Vagina (tissue), 2 donors: ENCODE data around the gene PSMD12. TPM values are rescaled to one million over a fixed set of nuclear protein-coding genes. Genes with fewer than 3 reads are reported as not detected.

Experiments
- DNase-seq, 2 donors: peaks; one replicate each; pipeline ENCODE4 v3.0.0-alpha.2; 2017; ENCODE audit errors: extremely low spot score in 2 of 2
- H3K27ac ChIP-seq: fragments of 200-600 bp; sonication (generic); one replicate; pipeline ENCODE4 v1.5.1; 2019
- H3K27me3 ChIP-seq: fragments of 200-600 bp; sonication (generic); one replicate; pipeline ENCODE4 v1.5.1; 2019
- H3K36me3 ChIP-seq, 2 donors: fragments of 200-600 bp; sonication (generic); one replicate each; pipeline ENCODE4 v1.5.1; 2017 to 2019
- H3K4me1 ChIP-seq: fragments of 200-600 bp; sonication (generic); one replicate; pipeline ENCODE4 v1.5.1; 2019
- H3K4me3 ChIP-seq, 2 donors: fragments of 200-600 bp; sonication (generic); 1 replicate in 1 of 2; 2 replicates in 1 of 2; pipeline ENCODE4 v1.5.1; 2016 to 2019
- H3K9me3 ChIP-seq: fragments of 200-600 bp; sonication (generic); one replicate; pipeline ENCODE4 v1.5.1; 2019
- CTCF ChIP-seq, 3 experiments: fragments of 450-650 bp in 2 of 3; fragments of 200-600 bp in 1 of 3; sonication (generic) in 1 of 3; IDR thresholded peaks; one replicate each; pipeline ENCODE4 v1.5.1; 2017 to 2019; ENCODE audit warnings: antibody characterized with exemption in 3 of 3, mild to moderate bottlenecking in 2 of 3, moderate library complexity in 2 of 3
- POLR2A ChIP-seq, 2 donors: fragments of 450-650 bp; IDR thresholded peaks; one replicate each; pipeline ENCODE4 v1.6.1; 2017; ENCODE audit warnings: antibody characterized with exemption in 2 of 2, mild to moderate bottlenecking in 2 of 2, moderate library complexity in 2 of 2
- POLR2AphosphoS5 ChIP-seq, 2 donors: sonication (generic); formaldehyde crosslinking; IDR thresholded peaks; one replicate each; pipeline ENCODE4 v1.9.0; 2017; ENCODE audit warnings: antibody characterized with exemption in 2 of 2, mild to moderate bottlenecking in 2 of 2, low read depth in 1 of 2; ENCODE audit not compliant: insufficient read depth in 1 of 2
- intact Hi-C: fragments of 100-400 bp; cut with DNase I; formaldehyde crosslinking; loops from one replicate; pipeline ENCODE4 v1.15.1; 2023
- total RNA-seq: library from RNA; depleted of rRNA; stranded (reverse); fragments of >200 nt; gene quantifications from one replicate; pipeline ENCODE4 v1.2.3, GENCODE V29; 2016

PSMD12 gene
- total RNA-seq, 1 donor from 2014 or later = 26.0 TPM

GRCh38 chr17:67399676-67400075 is 33.3 kb upstream of the PSMD12 start:
- DNase-seq = no peak
- H3K27ac ChIP-seq = no peak overlapping the region
- TF ChIP-seq POLR2A (IDR thresholded peaks at IDR 0.05) (no peak), POLR2AphosphoS5 (IDR thresholded peaks at IDR 0.05; ENCODE audit: insufficient read depth in 1 of 2, low read depth in 1 of 2) (no peak), CTCF (IDR thresholded peaks at IDR 0.05) (no peak)
- H3K4me1 ChIP-seq = peaks cover 14% of the 10 kb centered on the region
- no peaks in the 10 kb centered on the region for H3K9me3 ChIP-seq
- H3K27me3 ChIP-seq = no peaks in the 10 kb centered on the region
- H3K4me3 ChIP-seq = no peak overlapping the region
- H3K36me3 ChIP-seq = no peaks in the 10 kb centered on the region
- intact Hi-C loops = no loop called here

GRCh38 chr17:67393809-67394397 is 27.5 kb upstream of the PSMD12 start:
- H3K36me3 ChIP-seq = no peaks in the 10 kb centered on the region
- H3K27me3 ChIP-seq = no peaks in the 10 kb centered on the region
- H3K4me1 ChIP-seq = peaks cover 21% of the 10 kb centered on the region
- no peak for DNase-seq
- TF ChIP-seq POLR2AphosphoS5 (IDR thresholded peaks at IDR 0.05; ENCODE audit: insufficient read depth in 1 of 2, low read depth in 1 of 2) (no peak), POLR2A (IDR thresholded peaks at IDR 0.05) (no peak), CTCF (IDR thresholded peaks at IDR 0.05) (no peak)
- intact Hi-C loops = no loop called here
- no peak overlapping the region for H3K4me3 ChIP-seq
- no peaks in the 10 kb centered on the region for H3K9me3 ChIP-seq
- H3K27ac ChIP-seq = no peak overlapping the region

GRCh38 chr17:67392111-67392510 is 25.7 kb upstream of the PSMD12 start:
- H3K27me3 ChIP-seq = no peaks in the 10 kb centered on the region
- H3K4me3 ChIP-seq = no peak overlapping the region
- no peaks in the 10 kb centered on the region for H3K9me3 ChIP-seq
- no peak for DNase-seq
- no peaks in the 10 kb centered on the region for H3K36me3 ChIP-seq
- intact Hi-C loops = no loop called here
- TF ChIP-seq CTCF (IDR thresholded peaks at IDR 0.05) = no peak
- TF ChIP-seq POLR2A (IDR thresholded peaks at IDR 0.05) = no peak
- TF ChIP-seq POLR2AphosphoS5 (IDR thresholded peaks at IDR 0.05; ENCODE audit: insufficient read depth in 1 of 2, low read depth in 1 of 2) = no peak
- peaks cover 21% of the 10 kb centered on the region for H3K4me1 ChIP-seq
- H3K27ac ChIP-seq = no peak overlapping the region

- peak overlapping the region; percentile 59 for H3K27ac ChIP-seq
- TF ChIP-seq POLR2AphosphoS5 (IDR thresholded peaks at IDR 0.05; ENCODE audit: insufficient read depth in 1 of 2, low read depth in 1 of 2) (peak in 1 of 2 donors; percentile 26), POLR2A (IDR thresholded peaks at IDR 0.05) (no peak)
- H3K27me3 ChIP-seq = no peaks in the 10 kb centered on the region
- H3K36me3 ChIP-seq = no peaks in the 10 kb centered on the region
- H3K9me3 ChIP-seq = no peaks in the 10 kb centered on the region
- intact Hi-C loops = no loop called here
- DNase-seq = no peak
- peaks cover 21% of the 10 kb centered on the region for H3K4me1 ChIP-seq
- peak overlapping the region in 1 of 2 donors; percentile 13 for H3K4me3 ChIP-seq
These were observed 24.4 kb upstream of the PSMD12 start for GRCh38 chr17:67390646-67391361.

- no peak for DNase-seq
- Histone ChIP-seq H3K4me3 (no peak overlapping the region), H3K27me3 (no peaks in the 10 kb centered on the region), H3K9me3 (no peaks in the 10 kb centered on the region), H3K4me1 (peaks cover 21% of the 10 kb centered on the region), H3K27ac (peak overlapping the region; percentile 59), H3K36me3 (no peaks in the 10 kb centered on the region)
- intact Hi-C loops = no loop called here
- no peak for TF ChIP-seq POLR2AphosphoS5 (IDR thresholded peaks at IDR 0.05; ENCODE audit: insufficient read depth in 1 of 2, low read depth in 1 of 2)
These were observed 23.7 kb upstream of the PSMD12 start for GRCh38 chr17:67390006-67390645.
